Upper lobe of right lung (tissue), 1 donor: ENCODE measurements around the gene STRADB. TPM values are rescaled to one million over a fixed set of nuclear protein-coding genes. Genes with fewer than 3 reads are reported as not detected.

Experiments used
- ATAC-seq: fragments of 200-7000 bp; cut with Tn5 transposase; one replicate; pipeline ENCODE4 v1.9.1; 2020; ENCODE audit warnings: mild to moderate bottlenecking, moderate library complexity
- DNase-seq: peaks from one replicate; pipeline ENCODE4 v3.0.0-alpha.2; 2020
- H3K27ac ChIP-seq: fragments of 200-600 bp; one replicate; pipeline ENCODE4 v1.8.0; 2022
- H3K27me3 ChIP-seq: fragments of 200-600 bp; one replicate; pipeline ENCODE4 v1.8.0; 2022; ENCODE audit warnings: mild to moderate bottlenecking
- H3K36me3 ChIP-seq: fragments of 200-600 bp; one replicate; pipeline ENCODE4 v1.8.0; 2022
- H3K4me1 ChIP-seq: fragments of 200-600 bp; one replicate; pipeline ENCODE4 v1.8.0; 2022
- H3K4me3 ChIP-seq: fragments of 200-600 bp; one replicate; pipeline ENCODE4 v1.8.0; 2022; ENCODE audit warnings: mild to moderate bottlenecking
- H3K9me3 ChIP-seq: fragments of 200-600 bp; one replicate; pipeline ENCODE4 v1.8.0; 2022
- CTCF ChIP-seq: fragments of 200-600 bp; IDR thresholded peaks from one replicate; pipeline ENCODE4 v1.8.0; 2022; ENCODE audit warnings: antibody characterized with exemption
- intact Hi-C: fragments of 100-400 bp; cut with DNase I; formaldehyde crosslinking; loops from one replicate; pipeline ENCODE4 v1.11.0; 2022
- total RNA-seq: library from RNA; stranded (reverse); fragmentation: NEBNext Ultra II Directional; extraction: Animal tissue kit (Norgen Biotek cat#: 25700); gene quantifications from one replicate; pipeline ENCODE4 v1.2.1, GENCODE V29; 2021
- donor health status: DM: no; HTN: yes; CAD: no; lungs with severe emphysema.

Gene STRADB
- total RNA-seq, 1 donor from 2014 or later: 18.9 TPM

- DNase-seq (no peak), ATAC-seq (peak; percentile 63)
- no peaks in the 10 kb centered on the region for H3K27me3 ChIP-seq
- TF ChIP-seq CTCF: no peak
- H3K36me3 ChIP-seq: no peaks in the 10 kb centered on the region
- no peak overlapping the region for H3K4me3 ChIP-seq
- no peaks in the 10 kb centered on the region for H3K9me3 ChIP-seq
- peaks cover 21% of the 10 kb centered on the region for H3K4me1 ChIP-seq
- intact Hi-C loops: no loop called here
- no peak overlapping the region for H3K27ac ChIP-seq
Observed at GRCh38 chr2:201414099-201415023, 37.2 kb upstream of the STRADB start.

- no peaks in the 10 kb centered on the region for H3K27me3 ChIP-seq
- no peak overlapping the region for H3K27ac ChIP-seq
- intact Hi-C loops: no loop called here
- no peak overlapping the region for H3K4me3 ChIP-seq
- ATAC-seq: no peak
- DNase-seq: no peak
- no peaks in the 10 kb centered on the region for H3K9me3 ChIP-seq
- peaks cover 21% of the 10 kb centered on the region for H3K4me1 ChIP-seq
- no peak for TF ChIP-seq CTCF
- no peaks in the 10 kb centered on the region for H3K36me3 ChIP-seq
Observed at GRCh38 chr2:201415149-201415548, 36.4 kb upstream of the STRADB start.

- ATAC-seq: peak; percentile 47
- no peak overlapping the region for H3K27ac ChIP-seq
- no peaks in the 10 kb centered on the region for H3K9me3 ChIP-seq
- no peak for TF ChIP-seq CTCF
- no peak for DNase-seq
- H3K4me3 ChIP-seq: no peak overlapping the region
- no peaks in the 10 kb centered on the region for H3K36me3 ChIP-seq
- intact Hi-C loops: no loop called here
- peaks cover 13% of the 10 kb centered on the region for H3K4me1 ChIP-seq
- no peaks in the 10 kb centered on the region for H3K27me3 ChIP-seq
Observed at GRCh38 chr2:201419057-201419635, 32.4 kb upstream of the STRADB start.

GRCh38 chr2:201419986-201420385, 31.6 kb upstream of the STRADB start:
- TF ChIP-seq CTCF: no peak
- DNase-seq (no peak), ATAC-seq (no peak)
- Histone ChIP-seq H3K27me3 (no peaks in the 10 kb centered on the region), H3K36me3 (no peaks in the 10 kb centered on the region), H3K27ac (no peak overlapping the region), H3K4me3 (no peak overlapping the region), H3K4me1 (peaks cover 16% of the 10 kb centered on the region), H3K9me3 (no peaks in the 10 kb centered on the region)
- intact Hi-C loops: no loop called here

- no peaks in the 10 kb centered on the region for H3K36me3 ChIP-seq
- H3K27me3 ChIP-seq: no peaks in the 10 kb centered on the region
- no peak for TF ChIP-seq CTCF
- no peak for DNase-seq
- H3K9me3 ChIP-seq: no peaks in the 10 kb centered on the region
- no peak overlapping the region for H3K4me3 ChIP-seq
- no peak overlapping the region for H3K27ac ChIP-seq
- no peak for ATAC-seq
- intact Hi-C loops: no loop called here
- peaks cover 14% of the 10 kb centered on the region for H3K4me1 ChIP-seq
Observed at GRCh38 chr2:201420442-201421113, 31.0 kb upstream of the STRADB start.
